Nucleus accumbens (tissue), 56 donors: Measurements from ENCODE around the gene CRELD1.
"Not testable (repeated sequence)": the region's sequence is repeated elsewhere in the genome, so short reads cannot be mapped to it uniquely, and the experiment has no call there.

Source experiments
- DNase-seq, 56 donors: peaks; one replicate each; lab custom pipeline; 2025; lab: John Stamatoyannopoulos, UW

Gene CRELD1

GRCh38 chr3:9932843-9933560, 632 bp upstream of the CRELD1 start:
- peak in 49 of 56 donors; percentile 38 to 82 (median 61) for DNase-seq

- DNase-seq, result peak in 11 of 56 donors; percentile 23 to 59 (median 35)
Observed at GRCh38 chr3:9934235-9934621, 594 bp downstream of the CRELD1 start.

- DNase-seq, result no peak
Observed at GRCh38 chr3:9934993-9935392, 1.4 kb downstream of the CRELD1 start.

GRCh38 chr3:9935966-9936510, 2.4 kb downstream of the CRELD1 start:
- DNase-seq, result no peak

GRCh38 chr3:9937486-9938238, 4.0 kb downstream of the CRELD1 start:
- no peak for DNase-seq

- no peak for DNase-seq
Observed at GRCh38 chr3:9938966-9939365, 5.3 kb downstream of the CRELD1 start.

GRCh38 chr3:9939906-9940305, 6.3 kb downstream of the CRELD1 start:
- DNase-seq, result not testable (repeated sequence)

GRCh38 chr3:9940746-9941145, 7.1 kb downstream of the CRELD1 start:
- DNase-seq, result no peak

- no peak for DNase-seq
Observed at GRCh38 chr3:9942164-9942563, 8.5 kb downstream of the CRELD1 start.

- DNase-seq, result no peak
Observed at GRCh38 chr3:9942934-9943690, 9.5 kb downstream of the CRELD1 start.

GRCh38 chr3:9944271-9944670, 10.6 kb downstream of the CRELD1 start:
- DNase-seq, result no peak

- no peak for DNase-seq
Observed at GRCh38 chr3:9945358-9945757, 11.7 kb downstream of the CRELD1 start.

- peak in 52 of 56 donors; percentile 32 to 85 (median 70) for DNase-seq
Observed at GRCh38 chr3:9946112-9947024, 12.7 kb downstream of the CRELD1 start.

- DNase-seq, result peak in 45 of 56 donors; percentile 27 to 75 (median 57)
Observed at GRCh38 chr3:9947025-9947995, 13.7 kb downstream of the CRELD1 start.

- no peak for DNase-seq
Observed at GRCh38 chr3:9948586-9948985, 15.0 kb downstream of the CRELD1 start.

GRCh38 chr3:9949115-9949514, 15.5 kb downstream of the CRELD1 start:
- DNase-seq, result no peak

- DNase-seq, result no peak
Observed at GRCh38 chr3:9949626-9950025, 16.0 kb downstream of the CRELD1 start.

- no peak for DNase-seq
Observed at GRCh38 chr3:9951126-9951525, 17.5 kb downstream of the CRELD1 start.

- peak in 10 of 56 donors; percentile 11 to 45 (median 35) for DNase-seq
Observed at GRCh38 chr3:9951598-9951961, 17.9 kb downstream of the CRELD1 start.
